GM18502 (cell line): ENCODE results near the gene PRX.
"Not testable (repeated sequence)": the region's sequence is repeated elsewhere in the genome, so short reads cannot be mapped to it uniquely, and the experiment has no call there.

ENCODE experiments used
- ATAC-seq: cut with Tn5 transposase; IDR thresholded peaks from one replicate; pipeline ENCODE4 v1.9.1; 2021; ENCODE audit warnings: mild to moderate bottlenecking; ENCODE audit not compliant: unreplicated experiment, poor library complexity

Gene PRX

GRCh38 chr19:40419066-40419612 lies 6.0 kb upstream of the PRX start:
- ATAC-seq, result no peak

- no peak for ATAC-seq
Observed at GRCh38 chr19:40418040-40418439, 4.9 kb upstream of the PRX start.

GRCh38 chr19:40417643-40417981 lies 4.4 kb upstream of the PRX start:
- no peak for ATAC-seq

- ATAC-seq, result no peak
Observed at GRCh38 chr19:40416918-40417642, 3.9 kb upstream of the PRX start.

GRCh38 chr19:40415768-40416167 lies 2.6 kb upstream of the PRX start:
- no peak for ATAC-seq

- no peak for ATAC-seq
Observed at GRCh38 chr19:40414542-40415535, 1.7 kb upstream of the PRX start.

- no peak for ATAC-seq
Observed at GRCh38 chr19:40412866-40413265, 312 bp downstream of the PRX start.

- ATAC-seq, result no peak
Observed at GRCh38 chr19:40411958-40412499, 1.1 kb downstream of the PRX start.

- ATAC-seq, result no peak
Observed at GRCh38 chr19:40411125-40411842, 1.9 kb downstream of the PRX start.

GRCh38 chr19:40410030-40410389 lies 3.2 kb downstream of the PRX start:
- ATAC-seq, result no peak

- ATAC-seq, result not testable (repeated sequence)
Observed at GRCh38 chr19:40408598-40408925, 4.6 kb downstream of the PRX start.

- ATAC-seq, result no peak
Observed at GRCh38 chr19:40407714-40408597, 5.2 kb downstream of the PRX start.

- ATAC-seq, result peak; percentile 60
Observed at GRCh38 chr19:40403262-40403984, 9.8 kb downstream of the PRX start.

GRCh38 chr19:40400559-40400958 lies 12.6 kb downstream of the PRX start:
- ATAC-seq, result no peak

- ATAC-seq, result no peak
Observed at GRCh38 chr19:40398417-40399131, 14.6 kb downstream of the PRX start.

GRCh38 chr19:40397568-40397906 lies 15.6 kb downstream of the PRX start:
- ATAC-seq, result no peak

GRCh38 chr19:40396886-40397567 lies 16.2 kb downstream of the PRX start:
- no peak for ATAC-seq

GRCh38 chr19:40395956-40396355 lies 17.2 kb downstream of the PRX start:
- ATAC-seq, result no peak
